MM.1S (cell line): ENCODE results near the gene NUMA1.
A peak's percentile ranks its signal among the peaks of the same experiment; 100 is the strongest.

Source experiments
- EZH2 ChIP-seq: fragments of 300-600 bp; sonication (generic); optimal IDR thresholded peaks from 2 replicates; pipeline ENCODE3; 2017; ENCODE audit warnings: low read depth, mild to moderate bottlenecking, antibody characterized with exemption, low read length, mixed read lengths
- EZH2phosphoT487 ChIP-seq: fragments of 300-600 bp; sonication (generic); IDR thresholded peaks from 2 replicates; pipeline ENCODE4 v1.6.1; 2018; ENCODE audit warnings: antibody characterized with exemption, low read length
- TF ChIP-seq, protein P1 (sequence below): fragments of 300-600 bp; sonication (generic); IDR thresholded peaks from 2 replicates; pipeline ENCODE4 v1.5.1; 2016; ENCODE audit warnings: antibody characterized with exemption, low read length, mixed read lengths

GRCh38 chr11:72102946-72103753 is 22.8 kb upstream of the NUMA1 start, which contains the start of gene LAMTOR1:
- TF ChIP-seq, protein P1, sequence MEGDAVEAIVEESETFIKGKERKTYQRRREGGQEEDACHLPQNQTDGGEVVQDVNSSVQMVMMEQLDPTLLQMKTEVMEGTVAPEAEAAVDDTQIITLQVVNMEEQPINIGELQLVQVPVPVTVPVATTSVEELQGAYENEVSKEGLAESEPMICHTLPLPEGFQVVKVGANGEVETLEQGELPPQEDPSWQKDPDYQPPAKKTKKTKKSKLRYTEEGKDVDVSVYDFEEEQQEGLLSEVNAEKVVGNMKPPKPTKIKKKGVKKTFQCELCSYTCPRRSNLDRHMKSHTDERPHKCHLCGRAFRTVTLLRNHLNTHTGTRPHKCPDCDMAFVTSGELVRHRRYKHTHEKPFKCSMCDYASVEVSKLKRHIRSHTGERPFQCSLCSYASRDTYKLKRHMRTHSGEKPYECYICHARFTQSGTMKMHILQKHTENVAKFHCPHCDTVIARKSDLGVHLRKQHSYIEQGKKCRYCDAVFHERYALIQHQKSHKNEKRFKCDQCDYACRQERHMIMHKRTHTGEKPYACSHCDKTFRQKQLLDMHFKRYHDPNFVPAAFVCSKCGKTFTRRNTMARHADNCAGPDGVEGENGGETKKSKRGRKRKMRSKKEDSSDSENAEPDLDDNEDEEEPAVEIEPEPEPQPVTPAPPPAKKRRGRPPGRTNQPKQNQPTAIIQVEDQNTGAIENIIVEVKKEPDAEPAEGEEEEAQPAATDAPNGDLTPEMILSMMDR, result peak; percentile 47
- TF ChIP-seq EZH2phosphoT487 (no peak), EZH2 (no peak)
